DOHH2 (cell line): ENCODE data around the gene GPATCH4.

Experiments
- CTCF ChIP-seq: fragments of 200-600 bp; sonication (generic); IDR thresholded peaks from one replicate; pipeline ENCODE4 v1.5.1; 2014; ENCODE audit warnings: antibody characterized with exemption, mild to moderate bottlenecking, low read depth, low read length; ENCODE audit not compliant: poor library complexity, severe bottlenecking
- EZH2phosphoT487 ChIP-seq: fragments of 200-600 bp; sonication (generic); IDR thresholded peaks from 2 replicates; pipeline ENCODE4 v1.6.1; 2017; ENCODE audit warnings: borderline replicate concordance, mild to moderate bottlenecking, antibody characterized with exemption, low read length, moderate library complexity, mixed read lengths

- TF ChIP-seq CTCF (no peak), EZH2phosphoT487 (no peak)
These were observed at the start of gene GPATCH4 for GRCh38 chr1:156601122-156601830.
